Panc1 (cell line): ENCODE results near the gene KATNIP. TPM values are rescaled to one million over a fixed set of nuclear protein-coding genes. Genes with fewer than 3 reads are reported as not detected.

Source experiments
- ATAC-seq: fragments of 200-7000 bp; cut with Tn5 transposase; 2 replicates; pipeline ENCODE4 v1.9.1; 2020; ENCODE audit warnings: mild to moderate bottlenecking, moderate library complexity
- BruUV-seq: library from RNA; stranded (reverse); fragments of 400-500 nt; replicated peaks from 2 replicates; lab custom pipeline; 2021; lab: Mats Ljungman, UMichigan
- CTCF ChIA-PET: fragments of 300-600 bp; sonication (Branson Sonifier 250); formaldehyde crosslinking; loops from one replicate; lab custom pipeline; 2022; ENCODE audit warnings: antibody characterized with exemption; lab: Charles Lee
- POLR2A ChIA-PET: fragments of 300-600 bp; sonication (Branson Sonifier 250); formaldehyde crosslinking; loops from one replicate; lab custom pipeline; 2022; ENCODE audit warnings: antibody characterized with exemption; lab: Charles Lee
- DNase-seq: peaks from one replicate; pipeline ENCODE4 v3.0.0-alpha.2; 2010; ENCODE audit warnings: low read depth, low spot score
- H3K27ac ChIP-seq: 2 replicates; pipeline ENCODE4 v1.5.1; 2011; ENCODE audit warnings: mild to moderate bottlenecking, low read length, inconsistent platforms
- H3K27me3 ChIP-seq: fragments of 200-500 bp; sonication (Bioruptor generic); 2 replicates; pipeline ENCODE4 v1.6.0; 2014; ENCODE audit warnings: low read length, inconsistent platforms; ENCODE audit not compliant: control insufficient read depth, insufficient read depth
- H3K36me3 ChIP-seq: fragments of 200-500 bp; sonication (Bioruptor generic); 2 replicates; pipeline ENCODE4 v1.5.1; 2014; ENCODE audit warnings: inconsistent platforms, mild to moderate bottlenecking, low read length, moderate library complexity; ENCODE audit not compliant: control insufficient read depth, insufficient read depth
- H3K4me1 ChIP-seq: 2 replicates; pipeline ENCODE4 v1.5.1; 2011; ENCODE audit warnings: inconsistent platforms, mild to moderate bottlenecking, low read length, moderate library complexity; ENCODE audit not compliant: control insufficient read depth, insufficient read depth
- H3K4me3 ChIP-seq, 2 experiments: 2 replicates each; pipeline ENCODE4 v1.5.1; 2011 to 2012; ENCODE audit warnings: low read depth in 2 of 2, low read length in 2 of 2, mild to moderate bottlenecking in 2 of 2, inconsistent platforms in 1 of 2, moderate library complexity in 1 of 2
- H3K9me3 ChIP-seq: fragments of 200-500 bp; sonication (Bioruptor generic); 2 replicates; pipeline ENCODE4 v1.5.1; 2014; ENCODE audit warnings: low read depth, mild to moderate bottlenecking, inconsistent platforms, low read length, moderate library complexity; ENCODE audit not compliant: control insufficient read depth, insufficient read depth
- POLR2AphosphoS5 ChIP-seq: IDR thresholded peaks from 2 replicates; pipeline ENCODE4 v1.6.1; 2012; ENCODE audit warnings: mild to moderate bottlenecking, low read depth, low read length, moderate library complexity
- REST ChIP-seq, 2 experiments: IDR thresholded peaks; 2 replicates each; pipeline ENCODE4 v1.6.1; 2011 to 2012; ENCODE audit warnings: low read depth in 2 of 2, control low read depth in 1 of 2, low read length in 1 of 2, mild to moderate bottlenecking in 1 of 2, moderate library complexity in 1 of 2; ENCODE audit not compliant: insufficient read depth in 1 of 2
- SIN3A ChIP-seq: IDR thresholded peaks from 2 replicates; pipeline ENCODE4 v1.6.1; 2012; ENCODE audit warnings: low read depth, mild to moderate bottlenecking, low read length, moderate library complexity, borderline replicate concordance; ENCODE audit not compliant: insufficient read depth
- TCF7L2 ChIP-seq: IDR thresholded peaks from 2 replicates; pipeline ENCODE4 v1.6.1; 2011; ENCODE audit warnings: mild to moderate bottlenecking, low read depth, low read length, inconsistent platforms
- in situ Hi-C: cut with HindIII; loops from 2 replicates; pipeline ENCODE4 v1.10.0; 2016; ENCODE audit warnings: low sequenced_read_pairs, low pct_unique_long_range_greater_than_20kb
- intact Hi-C: fragments of 100-400 bp; cut with micrococcal nuclease; formaldehyde crosslinking; loops from one replicate; pipeline ENCODE4 v1.10.0; 2022; ENCODE audit not compliant: unreplicated experiment
- total RNA-seq: library from RNA; stranded (reverse); gene quantifications from one replicate; pipeline ENCODE4 v1.2.1, GENCODE V29; 2021; ENCODE audit not compliant: unreplicated experiment
- TF ChIP-seq, protein P1 (sequence below): fragments of 450-650 bp; IDR thresholded peaks from 2 replicates; pipeline ENCODE4 v1.5.1; 2017; ENCODE audit warnings: mild to moderate bottlenecking

Gene KATNIP
- total RNA-seq, 1 experiment from 2014 or later: 36.7 TPM

DNA sequence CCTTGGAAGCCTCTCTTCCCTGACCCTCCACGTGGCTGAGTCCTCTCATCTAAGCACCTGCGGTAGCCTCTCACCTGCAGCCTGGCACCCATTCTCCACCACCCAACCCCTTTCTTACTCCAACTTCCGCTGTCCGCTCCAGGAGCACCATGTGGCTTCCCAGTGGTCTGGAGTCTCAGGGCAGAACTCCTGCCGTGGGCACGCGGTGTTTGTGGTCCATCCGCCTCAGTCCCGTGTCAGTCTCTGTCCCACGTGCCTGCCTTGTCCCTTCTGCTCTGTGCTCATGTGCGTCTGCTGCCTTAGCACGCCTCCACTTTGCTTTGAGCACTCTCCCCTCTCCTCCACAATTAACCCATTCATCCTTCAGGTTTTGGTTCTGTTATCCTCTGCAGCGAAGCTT, 49.7 kb downstream of the KATNIP start:
- Histone ChIP-seq H3K4me3 (no peak overlapping the region), H3K27me3 (no peaks in the 10 kb centered on the region), H3K4me1 (no peaks in the 10 kb centered on the region), H3K9me3 (no peaks in the 10 kb centered on the region), H3K36me3 (no peaks in the 10 kb centered on the region), H3K27ac (no peak overlapping the region)
- TF ChIP-seq REST (IDR thresholded peaks at IDR 0.05; ENCODE audit: insufficient read depth in 1 of 2, low read depth in 2 of 2, low read length in 1 of 2) (no peak), TCF7L2 (no peak), POLR2AphosphoS5 (no peak), SIN3A (no peak)
- TF ChIP-seq, protein P1, sequence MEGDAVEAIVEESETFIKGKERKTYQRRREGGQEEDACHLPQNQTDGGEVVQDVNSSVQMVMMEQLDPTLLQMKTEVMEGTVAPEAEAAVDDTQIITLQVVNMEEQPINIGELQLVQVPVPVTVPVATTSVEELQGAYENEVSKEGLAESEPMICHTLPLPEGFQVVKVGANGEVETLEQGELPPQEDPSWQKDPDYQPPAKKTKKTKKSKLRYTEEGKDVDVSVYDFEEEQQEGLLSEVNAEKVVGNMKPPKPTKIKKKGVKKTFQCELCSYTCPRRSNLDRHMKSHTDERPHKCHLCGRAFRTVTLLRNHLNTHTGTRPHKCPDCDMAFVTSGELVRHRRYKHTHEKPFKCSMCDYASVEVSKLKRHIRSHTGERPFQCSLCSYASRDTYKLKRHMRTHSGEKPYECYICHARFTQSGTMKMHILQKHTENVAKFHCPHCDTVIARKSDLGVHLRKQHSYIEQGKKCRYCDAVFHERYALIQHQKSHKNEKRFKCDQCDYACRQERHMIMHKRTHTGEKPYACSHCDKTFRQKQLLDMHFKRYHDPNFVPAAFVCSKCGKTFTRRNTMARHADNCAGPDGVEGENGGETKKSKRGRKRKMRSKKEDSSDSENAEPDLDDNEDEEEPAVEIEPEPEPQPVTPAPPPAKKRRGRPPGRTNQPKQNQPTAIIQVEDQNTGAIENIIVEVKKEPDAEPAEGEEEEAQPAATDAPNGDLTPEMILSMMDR: no peak
- POLR2A ChIA-PET: no interaction called here
- in situ Hi-C loops (no loop called here), intact Hi-C loops (no loop called here)
- BruUV-seq: no TSS peak
- ATAC-seq: no peak
- CTCF ChIA-PET: no interaction called here
- DNase-seq: no peak

Other genes with a start within 250 kb of the KATNIP start
- gene IL4R, start 236.2 kb upstream of the KATNIP start, total RNA-seq: 28.9 TPM
- gene IL21R, start 148.0 kb upstream of the KATNIP start, total RNA-seq: 0.10 TPM
- 121 TPM for gene GTF3C1, start 231 bp upstream of the KATNIP start, total RNA-seq